Femur (tissue), 1 donor: Measurements from ENCODE around the gene MBNL2.

Source experiments
- DNase-seq: peaks from one replicate; pipeline ENCODE4 v3.0.0-alpha.2; 2017

MBNL2 gene

GRCh38 chr13:97255515-97256021, 33.4 kb downstream of the MBNL2 start:
- DNase-seq: no peak

- DNase-seq: no peak
These were observed 34.2 kb downstream of the MBNL2 start for GRCh38 chr13:97256343-97256783.

GRCh38 chr13:97257228-97257755, 35.2 kb downstream of the MBNL2 start:
- DNase-seq: no peak

- no peak for DNase-seq
These were observed 36.0 kb downstream of the MBNL2 start for GRCh38 chr13:97257800-97258799.

- no peak for DNase-seq
These were observed 36.7 kb downstream of the MBNL2 start for GRCh38 chr13:97258801-97259200.

GRCh38 chr13:97259410-97259797, 37.3 kb downstream of the MBNL2 start:
- no peak for DNase-seq

GRCh38 chr13:97259798-97260714, 37.9 kb downstream of the MBNL2 start:
- no peak for DNase-seq

- no peak for DNase-seq
These were observed 39.3 kb downstream of the MBNL2 start for GRCh38 chr13:97261254-97262005.

GRCh38 chr13:97262058-97262457, 39.9 kb downstream of the MBNL2 start:
- DNase-seq: no peak

GRCh38 chr13:97263160-97263559, 41.0 kb downstream of the MBNL2 start:
- DNase-seq: no peak

- no peak for DNase-seq
These were observed 42.5 kb downstream of the MBNL2 start for GRCh38 chr13:97264663-97265062.

- DNase-seq: no peak
These were observed 44.2 kb downstream of the MBNL2 start for GRCh38 chr13:97266332-97266731.

GRCh38 chr13:97266772-97267417, 44.8 kb downstream of the MBNL2 start:
- no peak for DNase-seq

GRCh38 chr13:97267418-97268059, 45.4 kb downstream of the MBNL2 start:
- no peak for DNase-seq

GRCh38 chr13:97268772-97269171, 46.6 kb downstream of the MBNL2 start:
- no peak for DNase-seq

GRCh38 chr13:97269603-97270002, 47.5 kb downstream of the MBNL2 start:
- DNase-seq: no peak

GRCh38 chr13:97272526-97272925, 50.4 kb downstream of the MBNL2 start:
- no peak for DNase-seq

- no peak for DNase-seq
These were observed 51.3 kb downstream of the MBNL2 start for GRCh38 chr13:97273341-97273831.

- DNase-seq: no peak
These were observed 52.9 kb downstream of the MBNL2 start for GRCh38 chr13:97274829-97275649.
